ENCODE measurements around the gene CIRBP. TPM values are rescaled to one million over a fixed set of nuclear protein-coding genes. Genes with fewer than 3 reads are reported as not detected.

Gene CIRBP
- total and polyA plus RNA-seq, 2 of the 13 experiments (the other 11 are each of a cell fraction or from before 2014, with no cell fraction given) = 133 to 140 TPM

DNA sequence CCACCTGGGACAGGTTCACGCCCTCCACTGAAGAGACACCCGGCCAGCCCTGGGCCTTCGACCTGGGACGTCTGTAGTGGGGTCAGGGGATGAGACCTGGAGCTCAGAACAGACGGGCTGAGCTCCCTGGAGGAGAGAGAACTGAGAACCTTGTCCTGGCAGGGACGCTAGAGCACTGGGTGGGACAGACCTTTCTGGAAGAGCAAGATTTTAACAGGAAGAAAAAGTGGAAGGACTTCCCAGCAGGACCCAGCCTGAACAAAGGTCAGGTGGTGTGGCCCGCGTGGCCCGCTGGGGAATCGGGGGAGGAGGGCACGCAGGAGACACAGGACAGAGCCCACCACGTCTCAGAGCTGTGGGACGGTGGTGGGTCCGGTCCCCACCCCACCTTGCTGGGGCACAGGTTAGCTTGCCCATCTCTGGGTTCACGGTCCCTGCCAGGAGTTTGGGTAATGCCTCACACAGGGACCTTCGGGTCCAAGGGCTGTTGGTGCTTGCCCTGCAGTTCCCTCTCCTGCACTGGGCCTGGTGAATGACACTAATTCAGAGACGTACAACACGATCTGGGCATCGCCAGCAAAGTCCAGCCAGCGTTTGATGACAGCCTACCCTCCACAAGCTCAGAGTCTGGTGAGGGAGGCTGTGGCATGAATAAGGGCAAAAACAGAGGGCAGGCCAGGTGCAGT is 15.3 kb downstream of the CIRBP start (continued):
- TF ChIP-seq REL (CRISPR knock-in tag; conservative IDR thresholded peaks at IDR 0.05) = 0 out of 2 replicates have a peak, but pooled peaks have one; percentile 27
- TF ChIP-seq ZNF556 (CRISPR knock-in tag; IDR thresholded peaks at IDR 0.05; ENCODE audit: borderline replicate concordance) = no peak
- TF ChIP-seq, protein P1, sequence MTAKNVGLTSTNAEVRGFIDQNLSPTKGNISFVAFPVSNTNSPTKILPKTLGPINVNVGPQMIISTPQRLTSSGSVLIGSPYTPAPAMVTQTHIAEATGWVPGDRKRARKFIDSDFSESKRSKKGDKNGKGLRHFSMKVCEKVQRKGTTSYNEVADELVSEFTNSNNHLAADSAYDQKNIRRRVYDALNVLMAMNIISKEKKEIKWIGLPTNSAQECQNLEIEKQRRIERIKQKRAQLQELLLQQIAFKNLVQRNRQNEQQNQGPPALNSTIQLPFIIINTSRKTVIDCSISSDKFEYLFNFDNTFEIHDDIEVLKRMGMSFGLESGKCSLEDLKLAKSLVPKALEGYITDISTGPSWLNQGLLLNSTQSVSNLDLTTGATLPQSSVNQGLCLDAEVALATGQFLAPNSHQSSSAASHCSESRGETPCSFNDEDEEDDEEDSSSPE (CRISPR knock-in tag; IDR thresholded peaks at IDR 0.05) = no peak
- TF ChIP-seq SNAI1 (CRISPR knock-in tag; IDR thresholded peaks at IDR 0.05; ENCODE audit: borderline replicate concordance) = no peak
- TF ChIP-seq, protein P2, sequence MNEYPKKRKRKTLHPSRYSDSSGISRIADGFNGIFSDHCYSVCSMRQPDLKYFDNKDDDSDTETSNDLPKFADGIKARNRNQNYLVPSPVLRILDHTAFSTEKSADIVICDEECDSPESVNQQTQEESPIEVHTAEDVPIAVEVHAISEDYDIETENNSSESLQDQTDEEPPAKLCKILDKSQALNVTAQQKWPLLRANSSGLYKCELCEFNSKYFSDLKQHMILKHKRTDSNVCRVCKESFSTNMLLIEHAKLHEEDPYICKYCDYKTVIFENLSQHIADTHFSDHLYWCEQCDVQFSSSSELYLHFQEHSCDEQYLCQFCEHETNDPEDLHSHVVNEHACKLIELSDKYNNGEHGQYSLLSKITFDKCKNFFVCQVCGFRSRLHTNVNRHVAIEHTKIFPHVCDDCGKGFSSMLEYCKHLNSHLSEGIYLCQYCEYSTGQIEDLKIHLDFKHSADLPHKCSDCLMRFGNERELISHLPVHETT (CRISPR knock-in tag; conservative IDR thresholded peaks at IDR 0.05) = no peak
- no peak for TF ChIP-seq ZNF737 (CRISPR knock-in tag; IDR thresholded peaks at IDR 0.05; ENCODE audit: borderline replicate concordance)
- TF ChIP-seq, protein P3, sequence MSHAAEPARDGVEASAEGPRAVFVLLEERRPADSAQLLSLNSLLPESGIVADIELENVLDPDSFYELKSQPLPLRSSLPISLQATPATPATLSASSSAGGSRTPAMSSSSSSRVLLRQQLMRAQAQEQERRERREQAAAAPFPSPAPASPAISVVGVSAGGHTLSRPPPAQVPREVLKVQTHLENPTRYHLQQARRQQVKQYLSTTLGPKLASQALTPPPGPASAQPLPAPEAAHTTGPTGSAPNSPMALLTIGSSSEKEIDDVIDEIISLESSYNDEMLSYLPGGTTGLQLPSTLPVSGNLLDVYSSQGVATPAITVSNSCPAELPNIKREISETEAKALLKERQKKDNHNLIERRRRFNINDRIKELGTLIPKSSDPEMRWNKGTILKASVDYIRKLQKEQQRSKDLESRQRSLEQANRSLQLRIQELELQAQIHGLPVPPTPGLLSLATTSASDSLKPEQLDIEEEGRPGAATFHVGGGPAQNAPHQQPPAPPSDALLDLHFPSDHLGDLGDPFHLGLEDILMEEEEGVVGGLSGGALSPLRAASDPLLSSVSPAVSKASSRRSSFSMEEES (CRISPR knock-in tag; IDR thresholded peaks at IDR 0.05) = no peak
- TF ChIP-seq HMGA1 (CRISPR knock-in tag; conservative IDR thresholded peaks at IDR 0.05) = no peak
- no peak for TF ChIP-seq YY1 (IDR thresholded peaks at IDR 0.05; ENCODE audit: insufficient read depth, insufficient replicate concordance, low read depth, low read length)
- TF ChIP-seq NR2F1 (CRISPR knock-in tag; IDR thresholded peaks at IDR 0.05) = no peak
- TF ChIP-seq MEIS2 (CRISPR knock-in tag; IDR thresholded peaks at IDR 0.05) = no peak
- peak; percentile 72 for TF ChIP-seq HNF4A (CRISPR knock-in tag; IDR thresholded peaks at IDR 0.05)
- peak; percentile 63; the same call in 1 of the 2 replicates for TF ChIP-seq HDAC2 (CRISPR knock-in tag; IDR thresholded peaks at IDR 0.05)
- TF ChIP-seq KDM1A (CRISPR knock-in tag; IDR thresholded peaks at IDR 0.05) = no peak
- no peak for TF ChIP-seq HMG20B (CRISPR knock-in tag; conservative IDR thresholded peaks at IDR 0.05)
- TF ChIP-seq SOX6 (IDR thresholded peaks at IDR 0.05) = no peak
- no peak for TF ChIP-seq SOX6 (CRISPR knock-in tag; IDR thresholded peaks at IDR 0.05)
- TF ChIP-seq, protein P4, sequence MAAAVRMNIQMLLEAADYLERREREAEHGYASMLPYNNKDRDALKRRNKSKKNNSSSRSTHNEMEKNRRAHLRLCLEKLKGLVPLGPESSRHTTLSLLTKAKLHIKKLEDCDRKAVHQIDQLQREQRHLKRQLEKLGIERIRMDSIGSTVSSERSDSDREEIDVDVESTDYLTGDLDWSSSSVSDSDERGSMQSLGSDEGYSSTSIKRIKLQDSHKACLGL (CRISPR knock-in tag; IDR thresholded peaks at IDR 0.05) = no peak
- no peak for TF ChIP-seq JUN (CRISPR knock-in tag; IDR thresholded peaks at IDR 0.05)
- TF ChIP-seq ZNF292 (CRISPR knock-in tag; IDR thresholded peaks at IDR 0.05; ENCODE audit: borderline replicate concordance, low read depth) = no peak
- no peak for TF ChIP-seq SUZ12 (IDR thresholded peaks at IDR 0.05; ENCODE audit: low read depth, low read length)
- TF ChIP-seq TGIF2 (CRISPR knock-in tag; IDR thresholded peaks at IDR 0.05) = no peak
- no peak for TF ChIP-seq KLF11 (CRISPR knock-in tag; IDR thresholded peaks at IDR 0.05)
- no peak for TF ChIP-seq CEBPB (IDR thresholded peaks at IDR 0.05; ENCODE audit: borderline replicate concordance, low read depth, low read length)
- TF ChIP-seq ZFP41 (CRISPR knock-in tag; IDR thresholded peaks at IDR 0.05; ENCODE audit: borderline replicate concordance) = peak; percentile 10; the same call in 1 of the 2 replicates
- no peak for TF ChIP-seq JDP2 (CRISPR knock-in tag; IDR thresholded peaks at IDR 0.05; ENCODE audit: borderline replicate concordance)
- no peak for TF ChIP-seq SPEN (CRISPR knock-in tag; IDR thresholded peaks at IDR 0.05; ENCODE audit: low read depth)

Measured in HepG2 (cell line).